HG02870 (cell line): ENCODE data around the gene RPS24.
"Not testable (repeated sequence)": the region's sequence is repeated elsewhere in the genome, so short reads cannot be mapped to it uniquely, and the experiment has no call there.

Source experiments
- ATAC-seq: cut with Tn5 transposase; IDR thresholded peaks from one replicate; pipeline ENCODE4 v1.9.1; 2021; ENCODE audit warnings: mild to moderate bottlenecking, moderate library complexity; ENCODE audit not compliant: unreplicated experiment

Gene RPS24

DNA sequence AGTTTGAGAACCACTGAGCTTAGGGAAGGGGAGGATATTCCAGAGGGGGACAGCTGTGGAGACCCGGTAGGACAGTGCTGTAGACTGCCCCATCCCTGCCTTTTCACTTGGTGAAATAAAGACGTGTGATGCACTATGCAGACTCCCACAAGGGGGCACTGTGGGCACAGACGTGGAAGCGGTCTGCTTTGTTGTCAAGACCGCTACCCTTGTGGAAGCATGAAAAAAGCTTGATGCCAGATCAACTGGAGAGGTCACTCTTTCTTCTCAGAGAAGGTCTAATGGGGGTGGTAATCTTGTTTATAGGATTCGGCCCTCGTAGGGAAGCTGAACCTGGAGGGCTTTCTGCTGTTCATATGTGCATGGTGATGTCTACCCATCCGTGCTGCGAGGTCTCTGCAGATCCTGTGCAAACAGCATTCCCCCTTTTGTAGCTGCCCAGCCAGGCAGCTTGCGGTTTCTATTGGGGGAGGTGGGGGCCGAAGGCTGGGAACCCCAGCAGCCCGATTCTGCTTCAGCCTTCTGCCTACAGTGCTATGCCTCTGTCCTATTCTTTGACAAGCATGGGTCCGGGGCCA, 13.7 kb downstream of the RPS24 start:
- no peak for ATAC-seq

DNA sequence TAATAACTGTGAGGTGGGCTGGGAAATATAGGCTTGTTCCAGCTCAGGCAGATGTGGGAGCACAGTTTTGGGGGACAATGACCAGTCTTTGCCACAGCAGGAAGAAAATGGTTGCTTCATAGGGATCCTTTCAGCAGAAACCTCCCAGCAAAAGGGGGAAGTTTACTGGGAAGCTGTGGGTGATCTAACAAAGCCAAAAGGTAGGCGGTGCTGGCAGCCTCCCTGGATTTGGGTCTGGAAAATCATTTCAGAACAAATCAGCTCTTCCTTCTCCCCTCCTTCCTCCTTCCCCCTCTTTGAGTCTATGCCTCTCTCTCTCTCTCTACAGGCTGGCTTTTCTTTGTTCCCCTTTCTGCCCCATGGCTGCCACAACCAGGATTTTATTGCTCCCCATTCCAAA, 16.2 kb downstream of the RPS24 start:
- ATAC-seq, result no peak

DNA sequence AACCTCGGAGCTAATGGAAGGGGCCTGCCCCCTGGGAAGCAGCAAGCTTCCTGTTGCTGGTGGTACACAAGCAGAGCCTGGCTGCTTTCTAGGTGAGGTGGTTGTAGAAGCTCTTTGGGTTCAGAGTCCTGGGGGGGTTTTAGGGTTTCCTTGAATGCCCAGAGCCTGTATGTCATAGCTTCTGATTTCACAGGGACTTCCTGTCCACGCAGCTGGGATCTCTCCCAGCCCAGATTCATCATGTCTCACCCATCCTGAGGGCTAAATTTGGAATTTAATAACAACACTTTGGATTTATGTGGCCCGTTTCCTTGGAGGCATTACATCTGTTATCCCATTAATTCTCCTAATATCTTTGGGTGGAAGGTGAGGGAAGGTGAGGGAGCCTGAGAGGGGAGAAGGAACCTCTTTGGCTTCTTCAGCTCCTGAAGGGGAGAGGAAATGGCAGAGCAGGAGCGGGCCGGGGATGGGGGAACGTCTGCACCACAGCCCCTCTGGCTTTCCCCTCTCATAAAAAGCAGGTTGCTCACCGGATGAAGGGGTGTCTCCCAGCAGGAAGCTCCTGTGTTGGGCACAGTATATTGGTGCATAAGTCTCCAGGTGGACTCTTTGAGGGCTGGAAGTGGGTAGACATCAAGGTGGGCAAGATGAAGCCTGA, 19.7 kb downstream of the RPS24 start:
- ATAC-seq, result no peak

DNA sequence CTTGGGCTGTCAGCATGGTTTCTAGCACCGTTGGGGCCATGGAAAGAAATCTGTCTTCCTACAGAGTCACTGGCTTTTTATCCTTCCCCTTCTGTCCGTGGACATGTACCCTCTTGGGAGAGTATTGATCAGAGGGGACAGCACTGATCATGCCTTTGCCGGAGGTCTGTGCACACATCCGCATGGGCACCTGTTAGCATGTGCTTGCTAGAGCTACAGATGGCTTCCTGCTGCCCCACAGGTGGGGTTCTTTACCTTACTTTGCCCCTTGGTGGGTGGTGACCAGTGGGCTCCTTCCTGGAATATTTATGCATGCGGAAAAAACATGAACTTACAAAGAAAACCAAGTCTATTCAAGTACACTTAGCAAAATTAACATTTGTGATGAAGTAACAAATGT, 24.9 kb downstream of the RPS24 start:
- ATAC-seq, result no peak

DNA sequence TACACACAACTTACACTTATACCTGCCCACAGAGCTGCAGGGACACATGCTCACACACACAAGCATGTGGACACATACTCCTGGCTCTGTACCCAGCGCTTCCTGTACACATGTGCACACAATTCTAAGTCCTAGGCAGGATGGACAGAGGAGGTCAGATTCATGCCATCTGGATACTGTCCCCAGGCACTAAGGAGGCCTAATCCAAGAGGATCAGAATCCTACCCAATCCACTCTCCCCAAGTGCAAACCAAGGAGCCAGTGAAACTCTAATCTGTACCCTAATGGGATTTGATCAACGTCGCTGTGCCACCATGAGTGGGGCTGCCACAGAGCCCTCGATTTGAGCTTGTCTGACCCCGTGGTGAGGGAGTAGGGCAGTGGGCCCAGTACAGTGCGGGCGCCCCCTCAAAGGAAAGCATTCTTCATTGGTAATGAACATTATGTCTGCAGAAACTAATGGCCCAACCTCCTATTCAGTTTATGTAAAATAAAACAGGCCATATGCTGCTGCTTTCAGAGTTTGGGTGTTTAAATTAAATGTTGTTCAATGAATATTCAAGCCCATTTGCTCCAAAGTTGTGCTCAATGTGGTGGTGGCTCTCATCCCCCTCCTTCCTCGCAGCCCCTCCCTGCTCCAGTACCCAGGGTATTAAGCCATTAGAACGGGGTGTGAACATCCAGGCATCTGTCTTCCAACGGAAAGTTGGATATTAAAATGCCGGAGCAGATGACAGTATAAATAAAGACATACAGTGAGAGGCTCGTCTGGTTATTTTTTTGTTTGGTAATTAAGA, 26.4 kb downstream of the RPS24 start:
- no peak for ATAC-seq

DNA sequence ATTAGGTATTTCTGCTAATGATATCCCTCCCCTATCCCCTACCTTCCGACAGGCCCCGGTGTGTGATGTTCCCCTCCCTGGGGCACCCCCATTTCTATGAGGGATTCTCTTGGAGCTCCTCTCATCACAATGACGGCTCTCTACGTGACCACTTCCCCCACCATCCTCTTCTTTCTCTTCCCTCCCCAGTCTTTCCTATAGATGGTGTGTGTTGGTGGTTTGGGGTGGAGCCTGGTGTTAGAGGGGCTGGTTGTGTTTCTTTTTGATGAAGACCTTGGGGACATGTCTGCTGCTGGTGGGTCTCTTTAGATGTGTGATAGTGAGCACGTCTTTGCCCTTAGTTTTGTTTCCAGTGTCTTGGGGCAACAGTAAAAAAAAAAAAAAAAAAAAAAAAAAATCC, 28.6 kb downstream of the RPS24 start:
- ATAC-seq, result no peak

DNA sequence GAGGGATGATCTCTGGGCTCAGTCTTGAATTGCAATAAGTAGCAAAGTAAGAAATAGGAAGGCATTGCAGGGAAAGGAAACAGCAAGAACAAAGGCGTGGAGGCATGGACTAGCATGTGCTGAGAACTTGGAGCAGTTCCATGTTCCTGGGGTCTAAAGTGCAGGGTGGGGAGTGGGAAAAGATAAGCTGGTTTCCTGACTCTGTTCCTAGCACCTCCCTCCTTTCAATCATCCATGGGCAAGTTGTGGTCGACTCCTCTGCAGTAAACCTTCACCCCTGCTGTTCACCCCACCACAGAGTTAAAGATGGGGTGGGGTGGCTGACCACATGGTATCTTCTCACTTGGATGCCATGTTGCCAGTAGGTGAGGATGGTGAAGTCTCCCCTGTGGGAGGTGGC, 29.6 kb downstream of the RPS24 start:
- ATAC-seq, result no peak

DNA sequence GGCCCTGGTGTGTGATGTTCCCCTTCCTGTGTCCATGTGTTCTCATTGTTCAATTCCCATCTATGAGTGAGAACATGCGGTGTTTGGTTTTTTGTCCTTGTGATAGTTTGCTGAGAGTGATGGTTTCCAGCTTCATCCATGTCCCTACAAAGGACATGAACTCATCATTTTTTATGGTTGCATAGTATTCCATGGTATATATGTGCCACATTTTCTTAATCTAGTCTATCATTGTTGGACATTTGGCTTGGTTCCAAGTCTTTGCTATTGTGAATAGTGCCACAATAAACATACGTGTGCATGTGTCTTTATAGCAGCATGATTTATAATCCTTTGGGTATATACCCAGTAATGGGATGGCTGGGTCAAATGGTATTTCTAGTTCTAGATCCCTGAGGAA, 31.3 kb downstream of the RPS24 start:
- not testable (repeated sequence) for ATAC-seq

DNA sequence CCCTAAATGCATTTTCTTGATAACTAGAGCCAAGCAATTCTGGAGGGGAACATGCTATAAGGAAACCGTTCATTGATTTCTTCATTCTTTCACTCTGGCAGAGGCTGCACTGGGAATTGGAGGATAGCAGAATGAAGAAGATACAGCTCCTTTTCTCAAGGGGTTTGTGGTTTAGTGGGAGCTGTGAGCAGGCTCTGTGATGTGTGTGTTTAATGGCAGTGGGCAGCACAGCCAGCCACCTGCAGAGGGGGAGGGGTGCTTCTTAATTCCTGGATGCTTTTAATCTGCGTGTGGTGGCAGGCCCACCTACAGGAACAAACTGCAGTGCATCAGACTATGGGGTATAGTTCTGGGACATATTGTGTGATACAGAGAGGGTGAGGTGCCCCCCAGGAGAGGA, 31.9 kb downstream of the RPS24 start:
- ATAC-seq, result no peak

DNA sequence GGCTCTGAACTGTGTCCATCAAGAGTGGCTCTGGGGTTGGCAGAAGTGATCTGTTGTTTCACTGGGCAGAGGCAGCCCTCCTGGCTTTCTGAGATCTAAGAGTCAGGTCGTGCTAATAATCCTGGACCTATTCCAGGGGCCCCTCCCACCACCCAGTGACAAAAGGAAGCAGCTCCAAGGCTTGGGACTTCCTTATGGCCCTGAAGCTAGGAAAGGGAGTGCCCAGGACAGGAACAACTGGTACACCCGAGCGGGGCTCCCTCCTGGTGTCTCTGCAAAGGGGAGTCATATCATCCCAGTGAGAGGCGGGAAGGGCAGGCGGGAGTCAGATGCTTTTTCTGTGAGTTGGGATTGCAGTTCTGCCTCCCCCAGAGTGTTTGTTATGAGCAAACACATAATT, 32.3 kb downstream of the RPS24 start:
- no peak for ATAC-seq

DNA sequence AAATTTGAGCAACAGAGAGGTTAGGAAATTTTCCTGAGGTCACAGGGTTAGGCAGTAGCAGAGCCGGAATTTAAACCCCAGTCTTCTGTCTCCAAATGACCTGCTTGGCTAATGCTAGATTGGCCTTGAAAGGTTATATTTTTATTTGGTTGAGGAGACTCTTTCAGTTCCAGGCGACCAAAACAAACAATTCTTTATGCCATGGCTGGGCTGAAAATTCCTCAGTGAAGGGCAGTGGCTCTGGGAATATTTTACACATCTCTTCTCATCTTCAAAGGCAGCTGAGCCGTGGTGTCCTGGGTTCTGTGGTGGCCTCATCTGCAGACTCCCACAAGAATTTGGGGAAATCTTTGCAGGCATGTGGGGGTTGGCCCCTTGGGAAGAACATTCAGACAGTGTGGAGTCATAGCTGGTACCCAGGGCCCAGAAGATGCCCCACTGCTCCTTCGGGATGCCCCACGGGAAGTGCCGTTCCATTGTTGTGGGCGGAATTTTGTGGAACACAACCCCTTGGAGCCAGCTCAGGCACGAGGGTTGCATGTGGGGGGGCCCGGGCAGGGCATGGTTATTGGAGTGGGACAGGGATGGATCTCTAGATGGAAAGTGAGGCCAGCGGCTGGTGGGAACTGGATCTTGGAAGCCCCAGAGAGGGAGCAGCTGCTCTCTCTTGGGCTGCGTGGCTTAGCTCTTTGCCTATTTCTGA, 33.2 kb downstream of the RPS24 start:
- no peak for ATAC-seq

DNA sequence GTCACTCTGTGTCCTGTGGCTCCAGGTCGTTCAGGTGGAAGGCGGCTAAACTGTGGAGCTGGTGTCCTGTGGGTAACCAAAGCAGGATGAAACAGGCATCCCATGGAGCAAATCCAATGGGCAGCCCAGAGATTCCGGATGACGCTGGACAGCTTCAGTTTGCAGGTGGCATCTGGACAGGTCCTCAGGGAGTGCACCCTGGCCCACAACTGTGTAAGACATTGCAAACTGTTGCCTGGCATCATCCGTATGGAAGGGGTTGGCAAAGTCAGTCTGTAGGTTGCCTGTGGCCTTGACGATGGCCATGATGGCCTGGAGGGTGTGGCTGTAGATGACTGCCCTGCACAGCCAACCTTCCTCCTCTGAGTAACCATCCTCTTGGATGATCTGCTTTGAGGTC, 35.5 kb downstream of the RPS24 start:
- no peak for ATAC-seq

DNA sequence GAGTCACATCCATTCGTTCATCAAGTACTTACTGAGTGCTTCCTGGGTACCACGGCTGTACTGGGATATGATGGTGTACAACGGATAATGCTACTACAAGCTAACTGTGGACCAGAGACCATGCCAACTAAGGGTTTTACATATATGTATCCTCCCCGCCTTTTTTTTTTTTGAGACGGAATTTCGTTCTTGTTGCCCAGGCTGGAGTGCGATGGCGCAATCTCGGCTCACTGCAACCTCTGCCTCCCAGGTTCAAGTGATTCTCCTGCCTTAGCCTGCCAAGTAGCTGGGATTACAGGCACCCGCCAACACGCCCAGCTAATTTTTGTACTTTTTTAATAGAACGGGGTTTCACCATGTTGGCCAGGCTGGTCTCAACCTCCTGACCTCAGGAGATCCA, 36.4 kb downstream of the RPS24 start:
- not testable (repeated sequence) for ATAC-seq

DNA sequence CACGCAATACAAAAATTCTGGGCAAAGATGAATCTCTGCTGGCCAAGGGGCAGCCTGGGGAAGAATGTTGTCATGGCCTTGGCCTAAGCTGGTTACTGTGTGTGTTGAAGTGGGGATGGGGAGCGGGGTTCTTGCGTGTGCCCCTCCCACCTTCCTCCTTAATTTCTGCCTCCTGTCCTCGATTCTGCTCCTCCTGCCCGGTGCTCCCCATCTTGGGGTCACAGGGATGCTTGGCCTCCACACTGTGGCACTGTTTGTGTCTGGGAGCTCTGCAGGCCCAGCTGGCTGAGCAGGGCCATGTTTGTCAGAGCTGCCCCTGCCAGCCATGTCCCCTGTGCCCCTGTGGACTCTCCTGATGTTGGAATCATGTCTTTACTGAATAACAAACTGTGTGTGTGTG, 37.1 kb downstream of the RPS24 start:
- no peak for ATAC-seq

DNA sequence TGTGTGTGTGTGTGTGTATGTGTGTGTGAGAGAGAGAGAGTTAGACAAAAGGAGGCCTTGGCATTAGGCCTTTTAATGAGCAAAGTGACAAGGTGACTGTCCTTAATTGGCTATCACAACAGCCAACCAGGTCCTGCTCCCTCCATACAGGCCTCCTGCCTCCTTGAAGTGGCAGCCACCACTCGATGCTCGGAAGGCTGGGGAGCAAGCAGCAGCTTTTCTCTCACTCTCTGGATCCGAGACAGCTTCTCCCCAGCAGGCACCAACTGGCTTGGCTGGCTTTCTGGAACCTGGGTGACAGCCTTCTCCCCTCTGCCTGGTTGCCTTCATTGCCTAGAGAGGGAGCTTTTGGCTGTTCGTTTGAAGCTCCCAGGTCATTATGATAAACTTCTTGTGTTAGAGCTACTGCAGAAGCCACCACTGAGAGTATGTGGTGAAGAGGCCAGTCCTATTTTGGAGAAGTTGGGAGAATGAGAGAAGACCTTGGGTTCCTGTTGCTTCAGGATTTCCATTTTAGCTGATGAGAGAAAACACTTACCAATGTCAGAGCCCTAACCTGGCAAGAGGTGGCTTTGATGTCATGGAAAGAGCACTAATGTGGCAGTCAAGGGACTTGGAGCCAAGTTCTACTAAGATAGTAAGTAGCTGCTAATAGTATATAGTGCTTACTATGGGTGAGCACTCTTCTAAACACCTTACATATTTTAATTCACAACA, 37.6 kb downstream of the RPS24 start:
- ATAC-seq, result no peak

DNA sequence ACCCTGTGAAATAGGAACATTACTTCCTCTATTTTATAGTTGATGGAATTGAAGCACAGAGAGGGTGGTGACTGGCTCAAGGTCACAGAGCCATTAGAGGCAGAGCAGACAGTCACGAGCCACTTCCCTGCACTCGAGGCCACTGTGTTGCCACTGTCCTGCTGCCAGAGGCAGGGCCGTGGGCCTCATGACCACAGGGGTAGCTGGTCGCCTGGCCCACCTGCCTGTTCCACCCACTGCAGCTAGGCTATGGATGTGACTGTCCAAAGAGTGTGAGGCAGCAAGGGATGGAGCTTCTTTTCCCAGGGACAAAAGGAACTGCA, 38.2 kb downstream of the RPS24 start:
- ATAC-seq, result no peak

DNA sequence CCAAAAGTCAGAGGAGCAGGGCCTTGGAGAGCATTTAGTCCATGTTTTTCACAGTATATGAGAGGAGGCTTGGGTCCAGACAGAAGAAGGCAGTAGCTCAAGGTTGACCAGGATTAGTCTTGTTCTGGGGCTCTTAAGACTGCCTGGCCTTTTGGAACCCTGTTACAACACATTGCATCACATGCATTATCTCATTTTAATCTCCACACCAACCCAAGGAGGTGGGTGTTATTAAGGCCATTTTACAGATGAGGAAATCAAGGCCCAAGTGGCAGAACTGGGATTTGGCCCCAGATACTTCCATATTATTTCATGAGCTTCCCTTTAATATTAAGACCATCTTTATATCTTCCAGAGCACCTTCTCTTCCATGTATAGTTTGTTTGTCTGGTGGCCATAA, 38.8 kb downstream of the RPS24 start:
- ATAC-seq, result no peak

DNA sequence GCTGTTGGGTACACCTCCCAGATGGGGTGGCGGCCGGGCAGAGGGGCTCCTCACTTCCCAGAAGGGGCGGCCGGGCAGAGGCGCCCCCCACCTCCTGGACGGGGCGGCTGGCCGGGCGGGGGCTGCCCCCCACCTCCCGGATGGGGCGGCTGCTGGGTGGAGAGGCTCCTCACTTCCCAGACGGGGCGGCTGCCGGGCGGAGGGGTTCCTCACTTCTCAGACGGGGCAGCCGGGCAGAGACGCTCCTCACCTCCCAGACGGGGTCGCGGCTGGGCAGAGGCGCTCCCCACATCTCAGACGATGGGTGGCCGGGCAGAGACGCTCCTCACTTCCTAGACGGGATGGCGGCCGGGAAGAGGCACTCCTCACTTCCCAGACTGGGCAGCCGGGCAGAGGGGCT, 42.1 kb downstream of the RPS24 start:
- ATAC-seq, result not testable (repeated sequence)

DNA sequence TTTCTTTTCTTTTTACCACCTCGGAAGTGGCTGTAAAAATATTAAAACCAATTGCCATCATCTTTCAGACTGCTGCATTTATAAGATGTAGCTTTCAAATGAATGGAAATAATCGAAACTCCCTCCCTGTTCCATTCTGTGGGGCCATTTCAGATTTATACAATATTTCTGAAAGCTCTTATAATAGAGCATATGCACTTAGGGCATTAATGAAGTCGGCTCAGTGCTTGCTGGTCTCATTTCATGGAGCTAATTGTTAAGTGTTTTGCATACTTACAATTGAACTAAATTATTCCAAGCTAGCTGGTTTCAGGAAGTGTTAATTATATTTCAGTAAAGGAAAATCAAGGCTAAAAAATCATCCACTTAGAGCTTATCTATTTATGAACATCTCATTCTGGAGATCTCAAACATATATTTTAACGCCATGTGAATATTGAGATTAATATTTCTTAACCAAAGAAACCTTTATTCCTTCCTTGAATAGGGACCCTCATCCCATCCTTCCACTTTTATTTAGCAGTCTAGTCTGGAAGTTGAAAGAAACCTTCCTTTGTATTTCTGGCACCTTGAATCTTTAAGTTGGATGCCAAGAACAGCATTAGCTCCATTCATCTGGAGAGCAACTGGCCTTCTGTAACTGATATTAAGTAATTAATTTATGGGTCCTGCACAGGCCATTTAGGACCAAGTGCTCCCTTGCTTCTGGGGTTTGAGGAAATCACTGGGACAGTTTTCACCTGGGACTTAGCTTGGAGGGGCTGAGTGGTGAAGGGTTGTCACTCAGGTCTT, 45.1 kb downstream of the RPS24 start:
- no peak for ATAC-seq

DNA sequence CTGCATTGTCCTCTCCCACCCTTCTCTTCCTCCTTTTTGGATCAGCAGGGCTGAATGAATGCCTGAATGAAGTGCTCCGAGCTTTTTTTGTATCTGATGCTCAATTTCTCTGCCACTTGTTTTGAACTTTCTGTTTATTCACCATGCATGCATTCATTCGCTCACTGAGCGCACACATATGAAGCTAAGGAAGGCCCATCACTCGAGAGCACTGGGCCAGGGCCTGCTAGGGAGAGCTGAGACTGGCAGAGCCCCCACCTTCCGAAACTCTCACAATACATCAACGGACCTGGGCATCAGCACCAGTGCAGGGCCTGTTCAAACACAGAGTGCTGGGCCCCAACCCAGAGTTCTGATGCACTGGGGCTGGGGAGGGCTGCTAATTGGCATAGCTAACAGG, 45.7 kb downstream of the RPS24 start:
- ATAC-seq, result no peak
